ENCODE data around the gene RBMS1. TPM values are rescaled to one million over a fixed set of nuclear protein-coding genes. Genes with fewer than 3 reads are reported as not detected.

Gene RBMS1
- total RNA-seq, 2 donors from 2014 or later: 18.8 to 22.8 TPM

DNA sequence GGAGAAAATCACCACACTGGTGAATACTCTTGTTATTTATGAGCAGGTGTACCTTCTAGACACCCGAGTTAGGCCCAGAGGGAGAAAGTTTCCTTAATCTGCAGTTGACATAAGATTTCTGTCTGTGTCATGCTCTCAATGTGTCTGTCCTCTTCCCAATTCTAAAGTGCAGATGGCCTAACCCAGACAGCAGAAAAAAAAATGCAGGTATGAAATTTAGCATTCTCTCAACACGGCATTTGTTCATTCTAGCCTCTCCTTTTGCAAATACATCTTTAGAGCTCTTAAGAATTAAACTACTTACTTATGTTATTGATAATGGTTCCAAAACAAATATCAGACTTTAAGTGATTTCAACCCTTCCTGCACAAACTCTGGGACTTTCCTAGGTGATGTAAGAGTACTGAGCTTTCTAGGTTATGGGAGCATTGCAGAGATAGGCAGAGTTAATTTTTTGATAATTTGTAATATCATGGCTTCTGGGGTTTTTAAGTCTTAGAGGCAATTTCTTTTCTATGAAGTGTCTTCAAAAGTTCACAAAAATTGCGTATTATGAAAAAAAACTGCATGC is 260.6 kb downstream of the RBMS1 start:
- no peaks in the 10 kb centered on the region for H3K27me3 ChIP-seq (replicated peaks; ENCODE audit: insufficient read depth)

DNA sequence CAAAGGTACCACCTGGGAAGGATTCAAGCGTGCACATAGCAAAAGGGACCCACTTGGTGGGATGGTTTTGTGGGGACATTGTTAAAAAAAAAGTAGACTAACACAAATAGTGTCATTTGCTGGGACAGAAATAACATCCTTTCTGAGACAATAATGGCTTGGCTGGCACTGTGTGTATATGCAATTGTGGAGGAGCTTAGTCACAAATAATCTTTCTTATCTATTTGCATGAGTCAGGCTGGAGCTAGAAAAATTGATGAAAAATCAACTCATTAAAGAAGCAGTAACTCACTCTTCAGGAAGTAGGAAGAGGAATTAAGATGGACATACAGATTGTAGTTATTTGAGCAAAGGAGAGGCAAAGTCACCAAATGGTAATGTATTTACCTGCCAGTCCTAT is 264.0 kb downstream of the RBMS1 start:
- 57% methylated on average over 1 of the region's 1 CpG for WGBS
- intact Hi-C loops (cut with DNase I): no loop called here
- no peak overlapping the region for H3K27ac ChIP-seq
- no peak for DNase-seq (ENCODE audit: low spot score)
- no peaks in the 10 kb centered on the region for H3K36me3 ChIP-seq
- TF ChIP-seq POLR2AphosphoS5 (IDR thresholded peaks at IDR 0.05) (no peak), POLR2A (IDR thresholded peaks at IDR 0.05) (no peak)
- TF ChIP-seq, protein P1, sequence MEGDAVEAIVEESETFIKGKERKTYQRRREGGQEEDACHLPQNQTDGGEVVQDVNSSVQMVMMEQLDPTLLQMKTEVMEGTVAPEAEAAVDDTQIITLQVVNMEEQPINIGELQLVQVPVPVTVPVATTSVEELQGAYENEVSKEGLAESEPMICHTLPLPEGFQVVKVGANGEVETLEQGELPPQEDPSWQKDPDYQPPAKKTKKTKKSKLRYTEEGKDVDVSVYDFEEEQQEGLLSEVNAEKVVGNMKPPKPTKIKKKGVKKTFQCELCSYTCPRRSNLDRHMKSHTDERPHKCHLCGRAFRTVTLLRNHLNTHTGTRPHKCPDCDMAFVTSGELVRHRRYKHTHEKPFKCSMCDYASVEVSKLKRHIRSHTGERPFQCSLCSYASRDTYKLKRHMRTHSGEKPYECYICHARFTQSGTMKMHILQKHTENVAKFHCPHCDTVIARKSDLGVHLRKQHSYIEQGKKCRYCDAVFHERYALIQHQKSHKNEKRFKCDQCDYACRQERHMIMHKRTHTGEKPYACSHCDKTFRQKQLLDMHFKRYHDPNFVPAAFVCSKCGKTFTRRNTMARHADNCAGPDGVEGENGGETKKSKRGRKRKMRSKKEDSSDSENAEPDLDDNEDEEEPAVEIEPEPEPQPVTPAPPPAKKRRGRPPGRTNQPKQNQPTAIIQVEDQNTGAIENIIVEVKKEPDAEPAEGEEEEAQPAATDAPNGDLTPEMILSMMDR (IDR thresholded peaks at IDR 0.05): no peak
- H3K9me3 ChIP-seq: no peaks in the 10 kb centered on the region
- no peaks in the 10 kb centered on the region for H3K4me1 ChIP-seq (replicated peaks)
- no peaks in the 10 kb centered on the region for H3K27me3 ChIP-seq (replicated peaks; ENCODE audit: insufficient read depth)
- no peak overlapping the region for H3K4me3 ChIP-seq

More for the DNA sequence above, 260.6 kb downstream of the RBMS1 start:
- Histone ChIP-seq H3K36me3 (no peaks in the 10 kb centered on the region), H3K9me3 (no peaks in the 10 kb centered on the region), H3K27ac (no peak overlapping the region), H3K4me3 (no peak overlapping the region), H3K4me1 (replicated peaks) (no peaks in the 10 kb centered on the region)
- no peak for DNase-seq (ENCODE audit: low spot score)
- WGBS: 59% methylated on average over 3 of the region's 3 CpGs
- TF ChIP-seq POLR2AphosphoS5 (IDR thresholded peaks at IDR 0.05) (no peak), POLR2A (IDR thresholded peaks at IDR 0.05) (no peak)
- TF ChIP-seq, protein P1 (IDR thresholded peaks at IDR 0.05): no peak
- intact Hi-C loops (cut with DNase I): no loop called here

DNA sequence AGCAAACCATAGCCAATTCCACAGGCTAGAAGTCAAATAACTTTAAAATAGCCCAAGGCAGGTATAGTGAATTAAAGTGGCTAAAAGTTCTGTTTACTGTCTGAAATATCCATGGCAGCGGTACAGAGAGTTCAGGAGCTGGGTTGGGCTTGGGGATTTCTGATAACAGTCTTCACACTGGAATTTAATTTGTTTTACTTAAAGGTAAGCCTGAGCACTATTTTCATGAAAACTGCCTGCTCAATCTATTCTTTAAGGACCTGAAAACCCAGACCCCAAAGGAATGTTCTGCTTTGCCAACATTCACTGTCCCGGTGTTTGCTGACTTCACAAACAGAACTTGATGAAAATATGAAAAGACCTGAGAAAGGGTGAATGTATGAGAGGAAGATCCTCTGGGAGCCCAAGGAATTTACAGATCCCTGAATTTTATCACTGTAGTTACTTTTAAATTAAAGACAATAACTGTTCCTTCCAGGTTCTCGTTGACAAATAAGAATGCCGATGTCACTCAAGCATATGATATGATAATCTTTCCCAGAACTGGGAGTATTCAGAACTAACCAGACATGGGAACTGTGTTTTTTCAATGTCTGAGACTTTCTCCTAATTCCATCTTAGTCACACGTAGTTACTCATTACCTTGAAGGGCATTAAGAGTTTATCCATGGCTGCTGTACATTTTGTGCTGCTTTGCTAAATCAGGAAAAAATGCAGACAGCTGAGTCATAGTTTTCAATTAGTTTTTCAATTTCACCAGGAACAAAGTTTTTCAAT is 265.3 kb downstream of the RBMS1 start:
- no peak for DNase-seq (ENCODE audit: low spot score)
- Histone ChIP-seq H3K27ac (peak overlapping the region; percentile 7 to 37), H3K9me3 (no peaks in the 10 kb centered on the region), H3K36me3 (no peaks in the 10 kb centered on the region), H3K27me3 (replicated peaks; ENCODE audit: insufficient read depth) (no peaks in the 10 kb centered on the region), H3K4me1 (replicated peaks) (no peaks in the 10 kb centered on the region), H3K4me3 (no peak overlapping the region)
- WGBS: 42% methylated on average over 5 of the region's 5 CpGs
- TF ChIP-seq POLR2A (IDR thresholded peaks at IDR 0.05): no peak
- no peak for TF ChIP-seq POLR2AphosphoS5 (IDR thresholded peaks at IDR 0.05)
- TF ChIP-seq, protein P1 (IDR thresholded peaks at IDR 0.05): no peak
- intact Hi-C loops (cut with DNase I): no loop called here

DNA sequence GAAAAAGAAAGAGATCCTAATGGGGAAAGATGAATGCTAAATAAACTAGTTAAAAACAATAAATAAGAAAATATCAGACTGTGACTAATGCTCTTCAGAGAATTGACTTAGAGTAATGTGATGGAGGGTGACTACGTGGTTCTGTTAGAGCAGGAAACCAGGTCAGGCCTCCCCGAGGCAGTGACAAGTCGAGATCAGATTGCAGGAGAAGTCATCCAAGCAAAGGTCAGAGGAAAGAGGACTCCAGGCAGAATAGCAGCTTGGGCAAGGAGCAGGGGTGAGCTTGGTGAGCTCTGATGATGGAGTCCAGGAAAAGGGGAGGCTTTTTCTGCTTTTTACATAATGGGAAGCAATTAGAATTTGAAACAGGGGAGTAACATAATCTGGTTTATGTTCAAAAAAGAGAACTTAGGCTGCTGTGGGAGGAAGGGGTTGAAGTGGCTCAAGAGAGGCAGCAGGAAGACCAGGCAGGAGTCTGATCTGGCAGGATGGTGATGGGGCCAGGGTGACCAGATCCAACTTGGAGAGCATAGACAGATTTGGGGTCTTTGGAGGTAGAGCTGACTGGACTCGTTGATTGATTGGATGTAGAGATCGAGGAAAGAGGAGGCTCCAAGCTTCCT is 266.2 kb downstream of the RBMS1 start:
- H3K27ac ChIP-seq: peak overlapping the region; percentile 7 to 37
- DNase-seq (ENCODE audit: low spot score): no peak
- TF ChIP-seq, protein P1 (IDR thresholded peaks at IDR 0.05): no peak
- TF ChIP-seq POLR2A (IDR thresholded peaks at IDR 0.05) (no peak), POLR2AphosphoS5 (IDR thresholded peaks at IDR 0.05) (no peak)
- no peaks in the 10 kb centered on the region for H3K36me3 ChIP-seq
- no peaks in the 10 kb centered on the region for H3K27me3 ChIP-seq (replicated peaks; ENCODE audit: insufficient read depth)
- H3K4me1 ChIP-seq (replicated peaks): no peaks in the 10 kb centered on the region
- H3K9me3 ChIP-seq: no peaks in the 10 kb centered on the region
- intact Hi-C loops (cut with DNase I): no loop called here
- H3K4me3 ChIP-seq: no peak overlapping the region
- 66% methylated on average over 5 of the region's 5 CpGs for whole genome bisulfite sequencing
